Neural cell (in vitro differentiated cells): ENCODE results near the gene SLC35A4. TPM values are rescaled to one million over a fixed set of nuclear protein-coding genes. Genes with fewer than 3 reads are reported as not detected.

Experiments
- H2AFZ ChIP-seq: fragments of 200-600, 300-800 bp; sonication (generic), shearing (Covaris generic); 2 replicates; pipeline ENCODE4 v1.6.0; 2014; ENCODE audit warnings: low read depth, mild to moderate bottlenecking, antibody characterized with exemption, low read length, moderate library complexity
- H3F3A ChIP-seq: fragments of 200-600 bp; shearing (Covaris generic); 2 replicates; pipeline ENCODE4 v1.6.1; 2016; ENCODE audit warnings: mild to moderate bottlenecking, moderate library complexity, mixed read lengths, antibody characterized with exemption, low read length; ENCODE audit not compliant: insufficient read depth, poor library complexity, severe bottlenecking
- H3K27ac ChIP-seq: fragments of 200-600, 300-800 bp; sonication (generic), shearing (Covaris generic); 2 replicates; pipeline ENCODE4 v1.5.1; 2014; ENCODE audit warnings: mild to moderate bottlenecking, low read length, moderate library complexity
- H3K27me3 ChIP-seq: fragments of 300-800, 200-600 bp; sonication (generic), shearing (Covaris generic); 2 replicates; pipeline ENCODE4 v1.6.0; 2014; ENCODE audit warnings: mild to moderate bottlenecking, low read depth, low read length, moderate library complexity; ENCODE audit not compliant: insufficient read depth
- H3K36me3 ChIP-seq: fragments of 300-800, 200-600 bp; sonication (generic), shearing (Covaris generic); 2 replicates; pipeline ENCODE4 v1.5.1; 2014; ENCODE audit warnings: mild to moderate bottlenecking, antibody characterized with exemption, low read length, moderate library complexity; ENCODE audit not compliant: insufficient read depth
- H3K4me2 ChIP-seq: fragments of 300-800, 200-600 bp; sonication (generic), shearing (Covaris generic); 2 replicates; pipeline ENCODE4 v1.6.0; 2014; ENCODE audit warnings: mild to moderate bottlenecking, low read length
- H3K4me3 ChIP-seq: fragments of 300-800, 200-600 bp; sonication (generic), shearing (Covaris generic); 2 replicates; pipeline ENCODE4 v1.5.1; 2014; ENCODE audit warnings: mild to moderate bottlenecking, low read length, moderate library complexity
- H3K79me2 ChIP-seq: fragments of 200-600 bp; shearing (Covaris generic); replicated peaks from 2 replicates; pipeline ENCODE4 v1.6.0; 2014; ENCODE audit warnings: mild to moderate bottlenecking, low read length, moderate library complexity; ENCODE audit not compliant: insufficient read depth
- H3K9ac ChIP-seq: fragments of 300-800, 200-600 bp; sonication (generic), shearing (Covaris generic); 2 replicates; pipeline ENCODE4 v1.6.1; 2016; ENCODE audit warnings: mild to moderate bottlenecking, low read length, mixed read lengths
- H3K9me2 ChIP-seq: fragments of 200-600 bp; shearing (Covaris generic); 2 replicates; pipeline ENCODE4 v1.6.1; 2016; ENCODE audit warnings: mild to moderate bottlenecking, low read length, mixed read lengths; ENCODE audit not compliant: insufficient read depth
- H3K9me3 ChIP-seq: fragments of 200-600, 300-800 bp; sonication (generic), shearing (Covaris generic); 2 replicates; pipeline ENCODE4 v1.6.1; 2016; ENCODE audit warnings: mild to moderate bottlenecking, mixed run types, low read length, moderate library complexity, mixed read lengths
- H4K20me1 ChIP-seq: fragments of 200-600 bp; shearing (Covaris generic); 2 replicates; pipeline ENCODE4 v1.6.1; 2016; ENCODE audit warnings: mild to moderate bottlenecking, mixed run types; ENCODE audit not compliant: insufficient read depth
- CTCF ChIP-seq: fragments of 450-650 bp; IDR thresholded peaks from 2 replicates; pipeline ENCODE4 v1.5.1; 2014; ENCODE audit warnings: antibody characterized with exemption, mild to moderate bottlenecking, moderate library complexity; ENCODE audit not compliant: poor library complexity, severe bottlenecking
- EP300 ChIP-seq: fragments of 450-650 bp; conservative IDR thresholded peaks from 2 replicates; pipeline ENCODE4 v1.6.1; 2014; ENCODE audit warnings: antibody characterized with exemption, mild to moderate bottlenecking, moderate library complexity; ENCODE audit not compliant: poor library complexity, severe bottlenecking
- EZH2 ChIP-seq: fragments of 200-600, 300-800 bp; shearing (Covaris generic), sonication (generic); IDR thresholded peaks from 2 replicates; pipeline ENCODE4 v1.6.1; 2014; ENCODE audit warnings: antibody characterized with exemption, low read length, borderline replicate concordance, mild to moderate bottlenecking; ENCODE audit not compliant: insufficient read depth, poor library complexity, severe bottlenecking
- MXI1 ChIP-seq: fragments of 450-650 bp; conservative IDR thresholded peaks from 2 replicates; pipeline ENCODE4 v1.6.1; 2014; ENCODE audit warnings: antibody characterized with exemption, mild to moderate bottlenecking; ENCODE audit not compliant: poor library complexity, severe bottlenecking
- POLR2AphosphoS5 ChIP-seq: IDR thresholded peaks from 2 replicates; pipeline ENCODE4 v1.6.1; 2012
- RAD21 ChIP-seq: fragments of 450-650 bp; conservative IDR thresholded peaks from 2 replicates; pipeline ENCODE4 v1.6.1; 2014; ENCODE audit warnings: antibody characterized with exemption, mild to moderate bottlenecking, moderate library complexity
- SMC3 ChIP-seq: fragments of 450-650 bp; conservative IDR thresholded peaks from 2 replicates; pipeline ENCODE4 v1.6.1; 2014; ENCODE audit warnings: antibody characterized with exemption, mild to moderate bottlenecking, moderate library complexity; ENCODE audit not compliant: poor library complexity
- TAF1 ChIP-seq: IDR thresholded peaks from 2 replicates; pipeline ENCODE4 v1.6.1; 2012; ENCODE audit warnings: low read depth
- polyA plus RNA-seq: library from polyadenylated mRNA; depleted of rRNA; stranded (reverse); fragments of >200 nt; gene quantifications from 2 replicates; pipeline ENCODE4 v1.2.3, GENCODE V29; 2014
- TF ChIP-seq, protein P1 (sequence below): IDR thresholded peaks from 2 replicates; pipeline ENCODE4 v1.6.1; 2012; ENCODE audit warnings: borderline replicate concordance

SLC35A4 gene
- polyA plus RNA-seq, 1 donor from 2014 or later = 8.1 TPM

- H4K20me1 ChIP-seq = no peaks in the 10 kb centered on the region
- no peak overlapping the region for H3K4me2 ChIP-seq
- peaks cover 8% of the 10 kb centered on the region for H3K79me2 ChIP-seq
- no peaks in the 10 kb centered on the region for H3F3A ChIP-seq
- H3K36me3 ChIP-seq = no peaks in the 10 kb centered on the region
- no peak overlapping the region for H2AFZ ChIP-seq
- no peaks in the 10 kb centered on the region for H3K9me2 ChIP-seq
- H3K27ac ChIP-seq = no peak overlapping the region
- H3K4me3 ChIP-seq = no peak overlapping the region
- TF ChIP-seq SMC3 (no peak), POLR2AphosphoS5 (no peak)
- no peak overlapping the region for H3K9ac ChIP-seq
- H3K27me3 ChIP-seq = no peaks in the 10 kb centered on the region
- H3K9me3 ChIP-seq = no peaks in the 10 kb centered on the region
These were observed 15.1 kb upstream of the SLC35A4 start for GRCh38 chr5:140549237-140550144.

GRCh38 chr5:140550147-140551079, 14.2 kb upstream of the SLC35A4 start:
- Histone ChIP-seq H3K27me3 (no peaks in the 10 kb centered on the region), H3K9me2 (no peaks in the 10 kb centered on the region), H3K4me3 (no peak overlapping the region), H3K36me3 (no peaks in the 10 kb centered on the region), H3K79me2 (peaks cover 11% of the 10 kb centered on the region), H3K4me2 (no peak overlapping the region), H3K9me3 (no peaks in the 10 kb centered on the region), H4K20me1 (no peaks in the 10 kb centered on the region), H3F3A (no peaks in the 10 kb centered on the region), H2AFZ (no peak overlapping the region), H3K27ac (no peak overlapping the region), H3K9ac (no peak overlapping the region)
- TF ChIP-seq EP300 (no peak), EZH2 (no peak), RAD21 (no peak), POLR2AphosphoS5 (no peak), SMC3 (no peak), MXI1 (no peak), CTCF (no peak), TAF1 (no peak)
- TF ChIP-seq, protein P1, sequence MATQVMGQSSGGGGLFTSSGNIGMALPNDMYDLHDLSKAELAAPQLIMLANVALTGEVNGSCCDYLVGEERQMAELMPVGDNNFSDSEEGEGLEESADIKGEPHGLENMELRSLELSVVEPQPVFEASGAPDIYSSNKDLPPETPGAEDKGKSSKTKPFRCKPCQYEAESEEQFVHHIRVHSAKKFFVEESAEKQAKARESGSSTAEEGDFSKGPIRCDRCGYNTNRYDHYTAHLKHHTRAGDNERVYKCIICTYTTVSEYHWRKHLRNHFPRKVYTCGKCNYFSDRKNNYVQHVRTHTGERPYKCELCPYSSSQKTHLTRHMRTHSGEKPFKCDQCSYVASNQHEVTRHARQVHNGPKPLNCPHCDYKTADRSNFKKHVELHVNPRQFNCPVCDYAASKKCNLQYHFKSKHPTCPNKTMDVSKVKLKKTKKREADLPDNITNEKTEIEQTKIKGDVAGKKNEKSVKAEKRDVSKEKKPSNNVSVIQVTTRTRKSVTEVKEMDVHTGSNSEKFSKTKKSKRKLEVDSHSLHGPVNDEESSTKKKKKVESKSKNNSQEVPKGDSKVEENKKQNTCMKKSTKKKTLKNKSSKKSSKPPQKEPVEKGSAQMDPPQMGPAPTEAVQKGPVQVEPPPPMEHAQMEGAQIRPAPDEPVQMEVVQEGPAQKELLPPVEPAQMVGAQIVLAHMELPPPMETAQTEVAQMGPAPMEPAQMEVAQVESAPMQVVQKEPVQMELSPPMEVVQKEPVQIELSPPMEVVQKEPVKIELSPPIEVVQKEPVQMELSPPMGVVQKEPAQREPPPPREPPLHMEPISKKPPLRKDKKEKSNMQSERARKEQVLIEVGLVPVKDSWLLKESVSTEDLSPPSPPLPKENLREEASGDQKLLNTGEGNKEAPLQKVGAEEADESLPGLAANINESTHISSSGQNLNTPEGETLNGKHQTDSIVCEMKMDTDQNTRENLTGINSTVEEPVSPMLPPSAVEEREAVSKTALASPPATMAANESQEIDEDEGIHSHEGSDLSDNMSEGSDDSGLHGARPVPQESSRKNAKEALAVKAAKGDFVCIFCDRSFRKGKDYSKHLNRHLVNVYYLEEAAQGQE = no peak
